K562 (cell line): Measurements from ENCODE around the gene SPTAN1. TPM values are rescaled to one million over a fixed set of nuclear protein-coding genes. Genes with fewer than 3 reads are reported as not detected.
A peak's percentile ranks its signal among the peaks of the same experiment; 100 is the strongest.

Experiments
- ATAC-seq: fragments of 200-7000 bp; cut with Tn5 transposase; 3 replicates; pipeline ENCODE4 v1.9.1; 2020; ENCODE audit warnings: moderate library complexity
- BruUV-seq: library from RNA; stranded (reverse); fragments of 400-500 nt; replicated peaks from 2 replicates; lab custom pipeline; 2021; lab: Mats Ljungman, UMichigan
- CTCF ChIA-PET: fragments of 300-600 bp; formaldehyde crosslinking; extraction: SDS; loops from one replicate; lab custom pipeline; 2021; ENCODE audit warnings: low intra/inter-chr PET ratio; lab: Yijun Ruan, JAX
- POLR2A ChIA-PET: fragments of 300-600, 350-650 bp; sonication (Branson Sonifier 250); formaldehyde crosslinking; extraction: SDS; loops from one replicate; lab custom pipeline; 2021; ENCODE audit warnings: antibody characterized with exemption, inconsistent platforms; lab: Yijun Ruan, JAX
- DNase-seq, 4 experiments: peaks; one replicate each; pipeline versions ENCODE4 v3.0.0 to v3.0.0-alpha.2; 2011 to 2018; ENCODE audit warnings: low spot score in 3 of 4, mixed read lengths in 3 of 4; ENCODE audit errors: extremely low read depth in 1 of 4
- FAIRE-seq: peaks from 2 replicates; lab custom pipeline; 2011; peaks lifted over from hg19 to GRCh38; lab: Jason Lieb, UNC
- H2AFZ ChIP-seq: 2 replicates; pipeline ENCODE4 v1.6.0; 2011; ENCODE audit warnings: low read depth, low read length, control low read depth, inconsistent platforms
- H3K27ac ChIP-seq: fragments of 200-600 bp; 3 replicates; pipeline ENCODE4 v1.8.0; 2011; ENCODE audit warnings: low read depth, mild to moderate bottlenecking, control low read depth, inconsistent platforms, low read length, moderate library complexity, mixed read lengths; ENCODE audit errors: extremely low read depth
- H3K27me3 ChIP-seq, 2 experiments: fragments of 300-600 bp in 1 of 2; 2 replicates in 1 of 2; 3 replicates in 1 of 2; pipeline versions ENCODE4 v1.6.0 to v1.8.0; 2011; ENCODE audit warnings: inconsistent platforms in 2 of 2, low read length in 2 of 2, mild to moderate bottlenecking in 1 of 2, mixed read lengths in 1 of 2, moderate library complexity in 1 of 2; ENCODE audit not compliant: control insufficient read depth in 2 of 2, insufficient read depth in 2 of 2
- H3K36me3 ChIP-seq: fragments of 300-600 bp; 3 replicates; pipeline ENCODE4 v1.8.0; 2011; ENCODE audit warnings: mild to moderate bottlenecking, low read length, inconsistent platforms; ENCODE audit not compliant: control insufficient read depth, insufficient read depth
- H3K4me1 ChIP-seq, 2 experiments: fragments of 200-600 bp in 1 of 2; replicated peaks in 1 of 2; 2 replicates in 1 of 2; 3 replicates in 1 of 2; pipeline versions ENCODE4 v1.5.1 to v1.8.0; 2011; ENCODE audit warnings: inconsistent platforms in 2 of 2, low read length in 2 of 2, mild to moderate bottlenecking in 1 of 2, mixed read lengths in 1 of 2, moderate library complexity in 1 of 2; ENCODE audit not compliant: control insufficient read depth in 2 of 2, insufficient read depth in 2 of 2
- H3K4me2 ChIP-seq: 2 replicates; pipeline ENCODE4 v1.6.1; 2011; ENCODE audit warnings: low read length, control low read depth, inconsistent platforms, mixed read lengths; ENCODE audit not compliant: insufficient read depth
- H3K4me3 ChIP-seq: fragments of 200-600 bp; sonication (generic), shearing (Covaris generic); 2 replicates; pipeline ENCODE4 v1.5.1; 2016; ENCODE audit warnings: control low read depth, inconsistent platforms
- H3K79me2 ChIP-seq: fragments of 200-600 bp; 3 replicates; pipeline ENCODE4 v1.8.0; 2011; ENCODE audit warnings: low read length, inconsistent platforms; ENCODE audit not compliant: control insufficient read depth, insufficient read depth
- H3K9ac ChIP-seq, 2 experiments: 2 replicates each; pipeline versions ENCODE4 v1.6.0 to v1.6.1; 2011; ENCODE audit warnings: low read depth in 2 of 2, low read length in 2 of 2, control low read depth in 1 of 2, inconsistent platforms in 1 of 2, mild to moderate bottlenecking in 1 of 2, mixed read lengths in 1 of 2; ENCODE audit not compliant: insufficient read depth in 1 of 2
- H3K9me1 ChIP-seq: one replicate; pipeline ENCODE4 v1.6.0; 2011; ENCODE audit warnings: inconsistent platforms, mild to moderate bottlenecking, low read length, moderate library complexity; ENCODE audit not compliant: control insufficient read depth, insufficient read depth
- H3K9me3 ChIP-seq: replicated peaks from 2 replicates; pipeline ENCODE4 v1.5.1; 2011; ENCODE audit warnings: low read depth, low read length, inconsistent platforms; ENCODE audit not compliant: control insufficient read depth, insufficient read depth
- H4K20me1 ChIP-seq: replicated peaks from 2 replicates; pipeline ENCODE4 v1.6.1; 2011; ENCODE audit warnings: low read length, inconsistent platforms, mixed read lengths; ENCODE audit not compliant: control insufficient read depth, insufficient read depth
- CREB3L1 ChIP-seq: fragments of 450-650 bp; IDR thresholded peaks from 2 replicates; pipeline ENCODE4 v1.6.1; 2014; ENCODE audit warnings: low read depth, mild to moderate bottlenecking, moderate library complexity, borderline replicate concordance
- ETS1 ChIP-seq: conservative IDR thresholded peaks from 2 replicates; pipeline ENCODE4 v1.6.1; 2011; ENCODE audit warnings: low read depth, mild to moderate bottlenecking, low read length; ENCODE audit not compliant: control insufficient read depth
- FIP1L1 ChIP-seq: fragments of 200-400 bp; formaldehyde crosslinking; IDR thresholded peaks from 2 replicates; pipeline ENCODE4 v1.6.1; 2018; ENCODE audit warnings: mild to moderate bottlenecking, low read depth, low read length; ENCODE audit not compliant: poor library complexity, severe bottlenecking
- GATAD2B ChIP-seq: fragments of 450-650 bp; IDR thresholded peaks from 2 replicates; pipeline ENCODE4 v1.6.1; 2017; ENCODE audit warnings: mild to moderate bottlenecking, borderline replicate concordance
- HCFC1 ChIP-seq: IDR thresholded peaks from 2 replicates; pipeline ENCODE4 v1.6.1; 2012; ENCODE audit warnings: low read depth, low read length, improper control_type of control experiment
- MCM3 ChIP-seq: fragments of 450-650 bp; IDR thresholded peaks from 2 replicates; pipeline ENCODE4 v1.6.1; 2016
- MCM5 ChIP-seq: fragments of 450-650 bp; IDR thresholded peaks from 2 replicates; pipeline ENCODE4 v1.6.1; 2016; ENCODE audit warnings: low read depth
- NR2C2 ChIP-seq, 2 experiments: fragments of 200-800 bp in 1 of 2; sonication (Bioruptor generic) in 1 of 2; sonication (generic) in 1 of 2; formaldehyde crosslinking in 1 of 2; IDR thresholded peaks; 2 replicates each; pipeline versions ENCODE4 v1.6.1 to v1.8.0; 2016 to 2022; ENCODE audit warnings: mild to moderate bottlenecking in 1 of 2, missing compliant biosample characterization in 1 of 2, missing genetic modification characterization in 1 of 2, missing genetic modification reagents in 1 of 2
- POLR2AphosphoS5 ChIP-seq: IDR thresholded peaks from 2 replicates; pipeline ENCODE4 v1.6.1; 2011; ENCODE audit warnings: mild to moderate bottlenecking, low read depth, low read length, moderate library complexity; ENCODE audit not compliant: control insufficient read depth, insufficient read depth
- POLR2G ChIP-seq: fragments of 200-400 bp; formaldehyde crosslinking; IDR thresholded peaks from 2 replicates; pipeline ENCODE4 v1.6.1; 2017; ENCODE audit warnings: low read depth, mild to moderate bottlenecking, antibody characterized with exemption, low read length, moderate library complexity
- PRPF4 ChIP-seq: fragments of 200-400 bp; formaldehyde crosslinking; IDR thresholded peaks from one replicate; pipeline ENCODE4 v1.6.1; 2017; ENCODE audit warnings: low read length, low read depth, mild to moderate bottlenecking; ENCODE audit not compliant: insufficient read depth, poor library complexity, severe bottlenecking
- RBM14 ChIP-seq: fragments of 200-400 bp; formaldehyde crosslinking; IDR thresholded peaks from 2 replicates; pipeline ENCODE4 v1.6.1; 2018; ENCODE audit warnings: low read depth, mild to moderate bottlenecking, low read length, moderate library complexity, borderline replicate concordance; ENCODE audit not compliant: insufficient read depth
- ZNF511 ChIP-seq: sonication (generic); formaldehyde crosslinking; IDR thresholded peaks from 2 replicates; pipeline ENCODE4 v1.8.0; 2022; ENCODE audit warnings: mild to moderate bottlenecking, missing genetic modification reagents
- ZNF551 ChIP-seq: fragments of 250-450 bp; sonication (Bioruptor Pico); IDR thresholded peaks from 2 replicates; pipeline ENCODE4 v1.5.0; 2021; ENCODE audit warnings: mild to moderate bottlenecking, moderate library complexity
- ZNF583 ChIP-seq: fragments of 250-450 bp; sonication (Bioruptor Pico); IDR thresholded peaks from 2 replicates; pipeline ENCODE4 v1.4.0; 2020
- whole genome bisulfite sequencing: fragments of 100-300 bp; shearing (Covaris generic); methylation state at CpG from one replicate; pipeline ENCODE4 v1.1.6; 2016; ENCODE audit warnings: low coverage, mixed read lengths; ENCODE audit not compliant: insufficient coverage; ENCODE audit errors: missing lambda C conversion rate; 5-methylcytosine and 5-hydroxymethylcytosine counted together
- in situ Hi-C: fragments of 300-500 bp; cut with MboI; formaldehyde crosslinking; loops from 4 replicates; pipeline ENCODE4 v1.15.0; 2018; ENCODE audit warnings: inconsistent platforms, mixed read lengths
- intact Hi-C: fragments of 100-400 bp; cut with micrococcal nuclease; formaldehyde crosslinking; loops from 2 replicates; pipeline ENCODE4 v1.14.2; 2022
- polyA plus RNA-seq, 8 experiments: library from polyadenylated mRNA; depleted of rRNA in 4 of 8; stranded (reverse) in 5 of 8; unstranded in 3 of 8; fragments of >200 nt; fragmentation: Nextera tagmentation in 2 of 8; fragmentation: Illumina TruSeq in 1 of 8; extraction: Ambion mirVana in 2 of 8; extraction: Trizol in 1 of 8; gene quantifications; 2 replicates each; pipeline versions ENCODE4 v1.2.1 to v1.2.3, GENCODE V29; 2011 to 2014; ENCODE audit warnings: inconsistent platforms in 1 of 8, missing spikeins in 1 of 8
- total RNA-seq, 7 experiments: library from RNA; depleted of rRNA in 6 of 7; stranded (reverse); fragments of >200 nt in 6 of 7; fragmentation: Illumina TruSeq in 2 of 7; extraction: Trizol in 2 of 7; gene quantifications; 2 replicates each; pipeline versions ENCODE4 v1.2.1 to v1.2.3, GENCODE V29; 2011 to 2021; ENCODE audit warnings: low replicate concordance in 1 of 7
- TF ChIP-seq, protein P1 (sequence below): fragments of 250-450 bp; sonication (Bioruptor Pico); IDR thresholded peaks from 2 replicates; pipeline ENCODE4 v1.8.0; 2022; ENCODE audit warnings: moderate library complexity, mild to moderate bottlenecking, inconsistent platforms

Gene SPTAN1
- total and polyA plus RNA-seq, 9 of the 15 experiments (the other 6 are each of a cell fraction or from before 2014, with no cell fraction given) = 1.5 to 13.5 (median 6.8) TPM

- TF ChIP-seq POLR2G (peak; percentile 61; the same call in 1 of the 2 replicates), MCM3 (no peak)
- TF ChIP-seq, all 486 proteins: peak for 2
These were observed 79.7 kb downstream of the SPTAN1 start (continued) for GRCh38 chr9:128632066-128632465.

- Histone ChIP-seq H3K4me2 (no peak overlapping the region), H3K9me1 (no peaks in the 10 kb centered on the region), H3K9me3 (no peaks in the 10 kb centered on the region), H3K36me3 (peaks cover 57% of the 10 kb centered on the region), H3K27me3 (no peaks in the 10 kb centered on the region), H3K4me1 (peaks cover 4 to 49% of the 10 kb centered on the region in 2 experiments; a peak in 4 of 5 replicates), H3K27ac (no peak overlapping the region), H4K20me1 (no peaks in the 10 kb centered on the region; the same call in 1 of the 2 replicates), H3K4me3 (no peak overlapping the region), H3K9ac (0 out of 4 replicates have a peak overlapping the region, but pooled peaks of 1 of the 2 experiments have one; percentile 1), H2AFZ (no peak overlapping the region), H3K79me2 (no peaks in the 10 kb centered on the region)
- in situ Hi-C loops (no loop called here), intact Hi-C loops (no loop called here)
- CTCF ChIA-PET = no interaction called here
- WGBS = 89% methylated on average over 11 of the region's 14 CpGs
- POLR2A ChIA-PET = interaction anchor here (0.9 to 2.0 kb wide), 4 partner anchors 14 to 185 kb away, joined by 3 to 7 read pairs (median 4); no protein-coding TSS in a partner anchor
- ATAC-seq (no peak), DNase-seq (no peak), FAIRE-seq (no peak)
- BruUV-seq = no TSS peak
- TF ChIP-seq GATAD2B = no peak
- no peak for TF ChIP-seq ZNF511
- no peak for TF ChIP-seq RBM14
- TF ChIP-seq ZNF551 (CRISPR knock-in tag) = no peak
- no peak for TF ChIP-seq HCFC1
- no peak for TF ChIP-seq MCM5
- TF ChIP-seq, protein P1, sequence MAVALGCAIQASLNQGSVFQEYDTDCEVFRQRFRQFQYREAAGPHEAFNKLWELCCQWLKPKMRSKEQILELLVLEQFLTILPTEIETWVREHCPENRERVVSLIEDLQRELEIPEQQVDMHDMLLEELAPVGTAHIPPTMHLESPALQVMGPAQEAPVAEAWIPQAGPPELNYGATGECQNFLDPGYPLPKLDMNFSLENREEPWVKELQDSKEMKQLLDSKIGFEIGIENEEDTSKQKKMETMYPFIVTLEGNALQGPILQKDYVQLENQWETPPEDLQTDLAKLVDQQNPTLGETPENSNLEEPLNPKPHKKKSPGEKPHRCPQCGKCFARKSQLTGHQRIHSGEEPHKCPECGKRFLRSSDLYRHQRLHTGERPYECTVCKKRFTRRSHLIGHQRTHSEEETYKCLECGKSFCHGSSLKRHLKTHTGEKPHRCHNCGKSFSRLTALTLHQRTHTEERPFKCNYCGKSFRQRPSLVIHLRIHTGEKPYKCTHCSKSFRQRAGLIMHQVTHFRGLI (CRISPR knock-in tag) = no peak
- no peak for TF ChIP-seq POLR2AphosphoS5
- no peak for TF ChIP-seq PRPF4
- TF ChIP-seq NR2C2 (CRISPR knock-in tag; IDR thresholded peaks at IDR 0.05) = no peak
- TF ChIP-seq NR2C2 (tag; IDR thresholded peaks at IDR 0.05) = no peak
- no peak for TF ChIP-seq FIP1L1
- no peak for TF ChIP-seq ETS1
- no peak for TF ChIP-seq CREB3L1
- no peak for TF ChIP-seq ZNF583
These were observed 80.1 kb downstream of the SPTAN1 start for GRCh38 chr9:128632486-128632885.
